Esophagus muscularis mucosa (tissue), 4 donors: ENCODE data around the gene PKD1L1. TPM values are rescaled to one million over a fixed set of nuclear protein-coding genes. Genes with fewer than 3 reads are reported as not detected.

Experiments used
- DNase-seq: peaks from one replicate; pipeline ENCODE4 v3.0.0-alpha.2; 2017; ENCODE audit errors: extremely low spot score
- H3K27ac ChIP-seq, 4 donors: fragments of 200-600 bp; sonication (generic); replicated peaks in 1 of 4; 1 replicate in 3 of 4; 2 replicates in 1 of 4; pipeline ENCODE4 v1.5.1; 2016 to 2019; ENCODE audit warnings: mild to moderate bottlenecking in 1 of 4
- H3K27me3 ChIP-seq, 4 donors: fragments of 200-600 bp; sonication (generic); one replicate each; pipeline versions ENCODE4 v1.5.1 to v1.6.0; 2016 to 2019
- H3K36me3 ChIP-seq, 4 donors: fragments of 200-600 bp; sonication (generic); one replicate each; pipeline ENCODE4 v1.5.1; 2016 to 2019
- H3K4me1 ChIP-seq, 4 donors: fragments of 200-600 bp; sonication (generic); one replicate each; pipeline ENCODE4 v1.5.1; 2016 to 2019
- H3K4me3 ChIP-seq, 4 donors: fragments of 200-600 bp; sonication (generic); 1 replicate in 2 of 4; 2 replicates in 2 of 4; pipeline ENCODE4 v1.5.1; 2016 to 2019; ENCODE audit warnings: mild to moderate bottlenecking in 4 of 4, moderate library complexity in 1 of 4
- H3K9me3 ChIP-seq, 4 donors: fragments of 200-600 bp; sonication (generic); 1 replicate in 3 of 4; 2 replicates in 1 of 4; pipeline ENCODE4 v1.5.1; 2016 to 2019
- EP300 ChIP-seq: sonication (generic); formaldehyde crosslinking; IDR thresholded peaks from one replicate; pipeline ENCODE4 v1.6.1; 2017; ENCODE audit warnings: antibody characterized with exemption
- POLR2A ChIP-seq: fragments of 450-650 bp; IDR thresholded peaks from one replicate; pipeline ENCODE4 v1.6.1; 2017; ENCODE audit warnings: antibody characterized with exemption, moderate library complexity, mild to moderate bottlenecking, low read depth
- POLR2AphosphoS5 ChIP-seq, 2 donors: sonication (generic); formaldehyde crosslinking; IDR thresholded peaks; one replicate each; pipeline ENCODE4 v1.6.1; 2017; ENCODE audit warnings: antibody characterized with exemption in 2 of 2
- WGBS: methylation state at CpG from one replicate; pipeline ENCODE4 v1.1.5; 2018; 5-methylcytosine and 5-hydroxymethylcytosine counted together
- intact Hi-C: fragments of 100-400 bp; cut with DNase I; formaldehyde crosslinking; loops from one replicate; pipeline ENCODE4 v1.15.1; 2023
- total RNA-seq, 4 donors: library from RNA; depleted of rRNA; stranded (reverse); fragments of >200 nt; gene quantifications; one replicate each; pipeline versions ENCODE4 v1.1.0 to v1.2.1, GENCODE V29; 2016
- TF ChIP-seq, protein P1 (sequence below), 3 experiments: fragments of 200-600 bp in 2 of 3; fragments of 450-650 bp in 1 of 3; sonication (generic) in 2 of 3; IDR thresholded peaks; one replicate each; pipeline ENCODE4 v1.5.1; 2017 to 2019; ENCODE audit warnings: antibody characterized with exemption in 3 of 3, mild to moderate bottlenecking in 2 of 3, moderate library complexity in 1 of 3

The PKD1L1 gene
- total RNA-seq, 4 donors from 2014 or later = 0.50 to 1.7 (median 0.73) TPM

DNA sequence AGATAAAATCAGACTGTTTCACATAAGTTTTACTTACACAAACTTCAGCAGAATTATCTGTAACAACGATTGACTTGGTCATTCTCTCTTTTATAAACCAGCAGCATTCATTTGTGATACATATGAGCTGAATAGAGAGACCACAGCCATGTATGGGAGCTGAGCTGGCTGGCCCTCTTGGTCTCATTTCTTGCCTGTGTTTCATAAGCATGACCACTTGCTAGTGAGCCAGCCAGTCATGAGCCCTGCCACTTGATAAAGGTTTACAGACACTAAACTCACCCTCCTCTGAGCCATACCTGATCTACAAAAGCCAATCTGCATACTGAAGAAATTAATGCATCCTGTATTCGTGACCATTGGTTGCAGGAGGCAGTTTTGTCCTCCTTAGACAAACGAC is 82.1 kb downstream of the PKD1L1 start:
- intact Hi-C loops = no loop called here
- Histone ChIP-seq H3K27ac (no peak overlapping the region), H3K9me3 (no peaks in the 10 kb centered on the region), H3K4me1 (no peaks in the 10 kb centered on the region), H3K4me3 (no peak overlapping the region), H3K36me3 (no peaks in the 10 kb centered on the region), H3K27me3 (no peaks in the 10 kb centered on the region)
- TF ChIP-seq, protein P1, sequence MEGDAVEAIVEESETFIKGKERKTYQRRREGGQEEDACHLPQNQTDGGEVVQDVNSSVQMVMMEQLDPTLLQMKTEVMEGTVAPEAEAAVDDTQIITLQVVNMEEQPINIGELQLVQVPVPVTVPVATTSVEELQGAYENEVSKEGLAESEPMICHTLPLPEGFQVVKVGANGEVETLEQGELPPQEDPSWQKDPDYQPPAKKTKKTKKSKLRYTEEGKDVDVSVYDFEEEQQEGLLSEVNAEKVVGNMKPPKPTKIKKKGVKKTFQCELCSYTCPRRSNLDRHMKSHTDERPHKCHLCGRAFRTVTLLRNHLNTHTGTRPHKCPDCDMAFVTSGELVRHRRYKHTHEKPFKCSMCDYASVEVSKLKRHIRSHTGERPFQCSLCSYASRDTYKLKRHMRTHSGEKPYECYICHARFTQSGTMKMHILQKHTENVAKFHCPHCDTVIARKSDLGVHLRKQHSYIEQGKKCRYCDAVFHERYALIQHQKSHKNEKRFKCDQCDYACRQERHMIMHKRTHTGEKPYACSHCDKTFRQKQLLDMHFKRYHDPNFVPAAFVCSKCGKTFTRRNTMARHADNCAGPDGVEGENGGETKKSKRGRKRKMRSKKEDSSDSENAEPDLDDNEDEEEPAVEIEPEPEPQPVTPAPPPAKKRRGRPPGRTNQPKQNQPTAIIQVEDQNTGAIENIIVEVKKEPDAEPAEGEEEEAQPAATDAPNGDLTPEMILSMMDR (IDR thresholded peaks at IDR 0.05) = no peak
- TF ChIP-seq POLR2A = no peak
- no peak for TF ChIP-seq EP300
- no peak for DNase-seq
- 71% methylated on average over 3 of the region's 3 CpGs for whole genome bisulfite sequencing

GRCh38 chr7:47852330-47853245 is 95.7 kb downstream of the PKD1L1 start:
- WGBS = 93% methylated on average over 9 of the region's 9 CpGs
- intact Hi-C loops = no loop called here
- peaks cover 0 to 26% (median 0%) of the 10 kb centered on the region in 4 donors for H3K36me3 ChIP-seq
- H3K27ac ChIP-seq = no peak overlapping the region
- no peak for TF ChIP-seq POLR2A
- no peak for TF ChIP-seq POLR2AphosphoS5 (IDR thresholded peaks at IDR 0.05)
- TF ChIP-seq, protein P1 (IDR thresholded peaks at IDR 0.05) = no peak
- no peak for TF ChIP-seq EP300
- H3K27me3 ChIP-seq = no peaks in the 10 kb centered on the region
- H3K9me3 ChIP-seq = no peaks in the 10 kb centered on the region
- no peak for DNase-seq
- H3K4me1 ChIP-seq = no peaks in the 10 kb centered on the region
- no peak overlapping the region for H3K4me3 ChIP-seq

- peaks cover 0 to 7% (median 0%) of the 10 kb centered on the region in 4 donors for H3K36me3 ChIP-seq
- intact Hi-C loops = no loop called here
- no peak overlapping the region for H3K4me3 ChIP-seq
- H3K27me3 ChIP-seq = no peaks in the 10 kb centered on the region
- H3K27ac ChIP-seq = no peak overlapping the region
- TF ChIP-seq EP300 = no peak
- no peak for TF ChIP-seq POLR2A
- TF ChIP-seq, protein P1 (IDR thresholded peaks at IDR 0.05) = no peak
- TF ChIP-seq POLR2AphosphoS5 (IDR thresholded peaks at IDR 0.05) = no peak
- 76% methylated on average over 5 of the region's 5 CpGs for WGBS
- H3K9me3 ChIP-seq = no peaks in the 10 kb centered on the region
- peaks cover 0 to 9% (median 3%) of the 10 kb centered on the region in 4 donors for H3K4me1 ChIP-seq
- no peak for DNase-seq
These were observed 101.1 kb downstream of the PKD1L1 start for GRCh38 chr7:47847207-47847606.

DNA sequence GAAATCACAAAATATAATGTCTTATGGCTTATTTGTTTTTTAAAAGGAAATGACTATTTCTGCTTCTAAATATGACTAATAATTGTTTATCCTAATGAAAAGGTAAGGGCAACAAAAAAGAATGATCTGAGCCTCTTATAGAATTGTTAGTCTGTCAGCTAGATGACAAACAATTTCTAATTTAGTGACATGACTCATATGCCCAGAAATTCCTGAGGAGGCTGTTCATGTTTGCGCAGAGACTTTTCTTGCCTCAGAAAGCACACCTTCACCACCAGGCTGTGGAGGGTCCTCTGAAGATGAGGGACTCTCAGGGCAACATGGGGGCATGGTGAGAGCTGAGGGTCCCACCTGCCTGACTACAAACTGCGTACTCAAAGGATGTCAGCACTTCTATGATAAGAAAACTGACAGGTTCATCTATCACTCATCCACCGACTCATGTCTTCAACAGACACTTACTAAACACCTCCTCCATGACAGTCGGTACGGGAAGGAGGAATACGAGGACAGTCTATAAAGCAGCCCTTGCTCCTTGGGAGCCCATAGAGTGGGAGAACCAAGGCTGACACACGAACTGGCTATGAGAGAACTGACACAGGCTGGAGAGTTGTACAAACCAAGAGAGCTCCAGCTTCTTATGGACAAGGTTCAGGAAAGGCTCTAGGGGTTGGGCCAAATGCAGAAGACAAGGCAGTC is 102.0 kb downstream of the PKD1L1 start:
- intact Hi-C loops = no loop called here
- WGBS = 84% methylated on average over 7 of the region's 7 CpGs

More for the DNA sequence above, 102.0 kb downstream of the PKD1L1 start:
- no peak for DNase-seq
- Histone ChIP-seq H3K9me3 (no peaks in the 10 kb centered on the region), H3K36me3 (peaks cover 0 to 4% (median 0%) of the 10 kb centered on the region in 4 donors), H3K27me3 (no peaks in the 10 kb centered on the region), H3K27ac (no peak overlapping the region), H3K4me3 (no peak overlapping the region), H3K4me1 (peaks cover 0 to 9% (median 3%) of the 10 kb centered on the region in 4 donors)
- TF ChIP-seq, protein P1 (IDR thresholded peaks at IDR 0.05) = no peak
- TF ChIP-seq POLR2A = no peak
- no peak for TF ChIP-seq EP300
- no peak for TF ChIP-seq POLR2AphosphoS5 (IDR thresholded peaks at IDR 0.05)
